DND-41 (cell line): ENCODE measurements around the gene FARP2.

Source experiments
- ATAC-seq: fragments of 200-7000 bp; cut with Tn5 transposase; 3 replicates; pipeline ENCODE4 v1.9.1; 2021; ENCODE audit warnings: low read depth; ENCODE audit not compliant: insufficient read depth
- DNase-seq: peaks from one replicate; pipeline ENCODE4 v3.0.0-alpha.2; 2020
- H2AFZ ChIP-seq: 2 replicates; pipeline ENCODE4 v1.6.0; 2012; ENCODE audit warnings: low read depth, low read length
- H3K27ac ChIP-seq: 2 replicates; pipeline ENCODE4 v1.5.1; 2012; ENCODE audit warnings: low read length, inconsistent platforms
- H3K27me3 ChIP-seq: fragments of 200-600 bp; sonication (generic); 2 replicates; pipeline ENCODE4 v1.6.0; 2012; ENCODE audit warnings: low read length, mild to moderate bottlenecking, inconsistent platforms; ENCODE audit not compliant: insufficient read depth, poor library complexity
- H3K36me3 ChIP-seq: 2 replicates; pipeline ENCODE4 v1.5.1; 2012; ENCODE audit warnings: low read length, inconsistent platforms; ENCODE audit not compliant: insufficient read depth
- H3K4me1 ChIP-seq: 2 replicates; pipeline ENCODE4 v1.5.1; 2012; ENCODE audit warnings: mild to moderate bottlenecking, low read length; ENCODE audit not compliant: insufficient read depth
- H3K4me2 ChIP-seq: 2 replicates; pipeline ENCODE4 v1.6.0; 2012; ENCODE audit warnings: mild to moderate bottlenecking, moderate library complexity, low read length, inconsistent platforms; ENCODE audit not compliant: insufficient read depth
- H3K4me3 ChIP-seq, 2 experiments: fragments of 200-600 bp in 1 of 2; shearing (Covaris generic) in 1 of 2; 2 replicates each; pipeline ENCODE4 v1.5.1; 2012 to 2016; ENCODE audit warnings: inconsistent platforms in 2 of 2, low read length in 2 of 2, mild to moderate bottlenecking in 2 of 2, low read depth in 1 of 2, moderate library complexity in 1 of 2
- H3K79me2 ChIP-seq: 2 replicates; pipeline ENCODE4 v1.6.0; 2012; ENCODE audit warnings: low read length, inconsistent platforms; ENCODE audit not compliant: insufficient read depth
- H3K9ac ChIP-seq: 2 replicates; pipeline ENCODE4 v1.6.0; 2012; ENCODE audit warnings: low read depth, mild to moderate bottlenecking, inconsistent platforms, low read length, moderate library complexity
- H3K9me3 ChIP-seq: 2 replicates; pipeline ENCODE4 v1.5.1; 2012; ENCODE audit warnings: low read length, moderate library complexity, mild to moderate bottlenecking, inconsistent platforms; ENCODE audit not compliant: insufficient read depth, severe bottlenecking
- H4K20me1 ChIP-seq: 2 replicates; pipeline ENCODE4 v1.6.0; 2012; ENCODE audit warnings: low read length; ENCODE audit not compliant: insufficient read depth
- EZH2 ChIP-seq: IDR thresholded peaks from 3 replicates; pipeline ENCODE4 v1.6.1; 2012; ENCODE audit warnings: borderline replicate concordance, low read depth, mild to moderate bottlenecking, moderate library complexity, low read length, inconsistent platforms; ENCODE audit not compliant: severe bottlenecking
- TF ChIP-seq, protein P1 (sequence below): IDR thresholded peaks from 2 replicates; pipeline ENCODE4 v1.5.1; 2012; ENCODE audit warnings: borderline replicate concordance, low read length, moderate library complexity, mild to moderate bottlenecking; ENCODE audit not compliant: poor library complexity, severe bottlenecking; ENCODE audit errors: extremely low read depth

Gene FARP2

DNA sequence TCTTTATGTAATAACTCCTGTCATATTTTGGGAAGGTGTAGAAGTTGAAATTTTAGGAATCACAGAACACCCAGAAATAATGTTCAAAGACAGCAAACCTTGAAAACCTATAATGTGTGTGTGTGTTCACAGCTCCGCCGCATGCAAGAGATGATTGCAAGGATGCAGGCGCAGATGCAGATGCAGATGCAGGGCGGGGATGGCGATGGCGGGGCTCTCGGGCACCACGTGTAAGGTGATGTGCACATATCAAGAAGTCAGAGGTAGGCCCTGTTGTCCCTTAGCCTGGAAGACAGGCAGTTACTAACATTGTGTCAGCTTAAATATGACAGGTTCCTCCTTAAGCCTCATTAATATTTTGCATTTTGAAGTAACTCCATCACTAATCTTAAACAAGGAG lies 6.1 kb upstream of the FARP2 start:
- peaks cover 89% of the 10 kb centered on the region for H3K36me3 ChIP-seq
- TF ChIP-seq, protein P1, sequence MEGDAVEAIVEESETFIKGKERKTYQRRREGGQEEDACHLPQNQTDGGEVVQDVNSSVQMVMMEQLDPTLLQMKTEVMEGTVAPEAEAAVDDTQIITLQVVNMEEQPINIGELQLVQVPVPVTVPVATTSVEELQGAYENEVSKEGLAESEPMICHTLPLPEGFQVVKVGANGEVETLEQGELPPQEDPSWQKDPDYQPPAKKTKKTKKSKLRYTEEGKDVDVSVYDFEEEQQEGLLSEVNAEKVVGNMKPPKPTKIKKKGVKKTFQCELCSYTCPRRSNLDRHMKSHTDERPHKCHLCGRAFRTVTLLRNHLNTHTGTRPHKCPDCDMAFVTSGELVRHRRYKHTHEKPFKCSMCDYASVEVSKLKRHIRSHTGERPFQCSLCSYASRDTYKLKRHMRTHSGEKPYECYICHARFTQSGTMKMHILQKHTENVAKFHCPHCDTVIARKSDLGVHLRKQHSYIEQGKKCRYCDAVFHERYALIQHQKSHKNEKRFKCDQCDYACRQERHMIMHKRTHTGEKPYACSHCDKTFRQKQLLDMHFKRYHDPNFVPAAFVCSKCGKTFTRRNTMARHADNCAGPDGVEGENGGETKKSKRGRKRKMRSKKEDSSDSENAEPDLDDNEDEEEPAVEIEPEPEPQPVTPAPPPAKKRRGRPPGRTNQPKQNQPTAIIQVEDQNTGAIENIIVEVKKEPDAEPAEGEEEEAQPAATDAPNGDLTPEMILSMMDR = no peak
- no peak for TF ChIP-seq EZH2
- H3K79me2 ChIP-seq = no peaks in the 10 kb centered on the region
- H3K9ac ChIP-seq = no peak overlapping the region
- peaks cover 7% of the 10 kb centered on the region for H4K20me1 ChIP-seq
- no peaks in the 10 kb centered on the region for H3K4me1 ChIP-seq
- ATAC-seq (no peak), DNase-seq (no peak)
- H3K4me3 ChIP-seq = no peak overlapping the region
- H3K27me3 ChIP-seq = no peaks in the 10 kb centered on the region
- H3K9me3 ChIP-seq = no peaks in the 10 kb centered on the region
- H3K27ac ChIP-seq = no peak overlapping the region
- H3K4me2 ChIP-seq = no peak overlapping the region
- H2AFZ ChIP-seq = no peak overlapping the region

DNA sequence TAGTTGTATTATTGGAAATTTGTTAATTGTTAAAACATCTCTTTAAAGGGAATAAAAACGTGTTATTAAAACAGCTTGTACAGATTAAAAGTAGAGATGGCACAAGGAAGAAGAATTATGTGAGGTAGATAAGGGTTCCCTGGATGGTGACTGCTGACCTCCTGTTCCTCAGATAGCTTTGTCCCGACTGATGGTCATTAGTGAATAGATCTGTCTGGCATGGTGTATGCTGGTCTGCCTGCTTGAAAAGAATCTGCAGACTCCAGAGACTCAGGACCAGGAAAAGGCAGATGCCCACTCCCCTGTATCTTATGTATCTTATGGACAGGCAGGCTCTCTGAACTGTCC lies 5.6 kb upstream of the FARP2 start:
- Histone ChIP-seq H3K27me3 (no peaks in the 10 kb centered on the region), H3K4me1 (no peaks in the 10 kb centered on the region), H3K79me2 (no peaks in the 10 kb centered on the region), H4K20me1 (peaks cover 10% of the 10 kb centered on the region), H2AFZ (no peak overlapping the region), H3K9ac (no peak overlapping the region), H3K9me3 (no peaks in the 10 kb centered on the region), H3K4me2 (no peak overlapping the region), H3K36me3 (peaks cover 86% of the 10 kb centered on the region), H3K27ac (no peak overlapping the region), H3K4me3 (no peak overlapping the region)
- DNase-seq (no peak), ATAC-seq (no peak)
- TF ChIP-seq, protein P1 = no peak
- no peak for TF ChIP-seq EZH2

DNA sequence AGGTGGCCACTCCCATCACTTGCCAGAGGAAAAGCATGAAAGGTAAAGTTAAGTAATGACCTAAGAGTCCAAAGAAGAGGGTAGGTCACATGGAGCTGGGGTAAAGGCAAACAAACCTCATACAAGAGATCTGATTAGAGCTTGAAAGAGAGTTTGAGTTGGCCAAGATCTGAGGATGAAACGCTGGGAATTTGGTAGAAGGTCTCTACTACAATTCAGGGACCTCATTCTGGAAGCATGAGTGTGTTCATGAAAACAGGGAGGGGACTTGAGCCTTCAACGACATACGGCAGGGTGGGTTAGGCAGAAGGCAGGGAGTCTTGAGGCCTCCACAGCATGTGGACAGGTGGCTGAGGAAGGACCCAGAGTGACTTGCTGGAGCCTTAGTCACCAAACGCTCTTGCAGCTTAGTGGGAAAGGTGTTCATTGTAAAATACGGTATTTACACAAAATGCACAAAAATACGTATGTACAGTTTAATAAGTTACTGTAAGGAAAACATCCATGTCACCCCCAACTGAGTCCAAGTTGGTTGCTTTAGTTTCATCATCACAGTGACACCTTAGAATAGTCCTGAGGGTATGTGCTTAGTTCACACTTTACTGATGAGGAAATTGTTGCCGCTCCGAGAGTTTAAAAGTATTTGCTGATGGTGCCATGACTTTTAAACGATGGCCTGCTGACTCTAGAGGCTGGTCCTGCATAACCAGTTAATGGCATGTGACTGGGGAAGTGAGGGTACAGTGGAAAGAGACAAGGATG lies 5.0 kb upstream of the FARP2 start:
- TF ChIP-seq, protein P1 = no peak
- no peak for TF ChIP-seq EZH2
- H3K79me2 ChIP-seq = no peaks in the 10 kb centered on the region

DNA sequence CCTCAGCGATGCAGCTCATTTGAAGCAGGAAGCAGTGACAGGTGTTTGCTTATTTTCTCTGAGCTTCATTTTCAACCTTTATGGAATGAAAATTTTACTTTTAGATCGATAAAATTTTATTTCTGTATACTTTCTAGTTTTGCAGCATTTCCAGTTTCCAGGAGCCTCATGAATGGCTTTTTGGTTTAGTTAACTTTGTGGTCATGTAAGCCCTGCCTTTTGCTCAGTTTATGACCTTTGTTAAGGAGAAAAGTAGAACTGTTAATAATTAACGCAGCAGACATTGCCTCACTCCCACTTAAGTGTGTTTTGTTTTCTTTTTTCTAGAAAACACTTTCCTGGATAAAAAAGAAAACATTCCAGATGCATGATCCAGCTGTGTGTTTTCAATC lies 4.4 kb upstream of the FARP2 start:
- no peak for TF ChIP-seq EZH2
- TF ChIP-seq, protein P1 = no peak
- H3K9ac ChIP-seq = no peak overlapping the region
- H3K27ac ChIP-seq = no peak overlapping the region
- no peaks in the 10 kb centered on the region for H3K27me3 ChIP-seq
- H3K9me3 ChIP-seq = no peaks in the 10 kb centered on the region
- no peak overlapping the region for H3K4me3 ChIP-seq
- no peaks in the 10 kb centered on the region for H3K4me1 ChIP-seq
- DNase-seq (no peak), ATAC-seq (no peak)
- peaks cover 75% of the 10 kb centered on the region for H3K36me3 ChIP-seq
- H3K79me2 ChIP-seq = peaks cover 4% of the 10 kb centered on the region
- peaks cover 10% of the 10 kb centered on the region for H4K20me1 ChIP-seq
- H3K4me2 ChIP-seq = no peak overlapping the region
- no peak overlapping the region for H2AFZ ChIP-seq

More for the DNA sequence above, 5.0 kb upstream of the FARP2 start:
- Histone ChIP-seq H3K9me3 (no peaks in the 10 kb centered on the region), H3K4me1 (no peaks in the 10 kb centered on the region), H4K20me1 (peaks cover 10% of the 10 kb centered on the region), H3K27me3 (no peaks in the 10 kb centered on the region), H3K27ac (no peak overlapping the region), H3K4me3 (no peak overlapping the region), H2AFZ (no peak overlapping the region), H3K4me2 (no peak overlapping the region), H3K9ac (no peak overlapping the region), H3K36me3 (peaks cover 81% of the 10 kb centered on the region)
- DNase-seq (no peak), ATAC-seq (no peak)
